Prostate gland (tissue), 2 donors: ENCODE data around the gene BRD3. TPM values are rescaled to one million over a fixed set of nuclear protein-coding genes. Genes with fewer than 3 reads are reported as not detected.
A peak's percentile ranks its signal among the peaks of the same experiment; 100 is the strongest.

Experiments
- DNase-seq: peaks from one replicate; pipeline ENCODE4 v3.0.0-alpha.2; 2019; ENCODE audit warnings: low spot score
- H3K27ac ChIP-seq, 2 donors: fragments of 200-600 bp; sonication (generic); 2 replicates each; pipeline ENCODE4 v1.5.1; 2017 to 2019
- H3K27me3 ChIP-seq: fragments of 200-600 bp; sonication (generic); replicated peaks from 2 replicates; pipeline ENCODE4 v1.5.1; 2019; ENCODE audit not compliant: insufficient read depth
- H3K36me3 ChIP-seq, 2 donors: fragments of 200-600 bp; sonication (generic); 1 replicate in 1 of 2; 2 replicates in 1 of 2; pipeline versions ENCODE4 v1.5.1 to v1.8.1; 2017 to 2019
- H3K4me1 ChIP-seq: fragments of 200-600 bp; sonication (generic); replicated peaks from 2 replicates; pipeline ENCODE4 v1.5.1; 2019
- H3K4me3 ChIP-seq, 2 donors: fragments of 200-600 bp; sonication (generic); 2 replicates each; pipeline ENCODE4 v1.5.1; 2017 to 2019
- H3K9me3 ChIP-seq: fragments of 200-600 bp; sonication (generic); 2 replicates; pipeline ENCODE4 v1.5.1; 2017
- POLR2A ChIP-seq: fragments of 450-650 bp; IDR thresholded peaks from one replicate; pipeline ENCODE4 v1.6.1; 2016; ENCODE audit warnings: antibody characterized with exemption, mild to moderate bottlenecking
- POLR2AphosphoS5 ChIP-seq: sonication (generic); formaldehyde crosslinking; IDR thresholded peaks from one replicate; pipeline ENCODE4 v1.6.1; 2017; ENCODE audit warnings: antibody characterized with exemption
- WGBS: methylation state at CpG from one replicate; pipeline ENCODE4 v1.1.5; 2018; 5-methylcytosine and 5-hydroxymethylcytosine counted together
- intact Hi-C: fragments of 100-400 bp; cut with DNase I; formaldehyde crosslinking; loops from one replicate; pipeline ENCODE4 v1.14.2; 2022
- total RNA-seq, 2 donors: library from RNA; depleted of rRNA; stranded (reverse); fragments of >200 nt; gene quantifications; one replicate each; pipeline ENCODE4 v1.1.0, GENCODE V29; 2016
- TF ChIP-seq, protein P1 (sequence below), 4 experiments: fragments of 200-600 bp in 2 of 4; fragments of 450-650 bp in 2 of 4; sonication (generic) in 2 of 4; IDR thresholded peaks; 1 replicate in 3 of 4; 2 replicates in 1 of 4; pipeline ENCODE4 v1.5.1; 2016 to 2019; ENCODE audit warnings: antibody characterized with exemption in 4 of 4, mild to moderate bottlenecking in 2 of 4, moderate library complexity in 2 of 4

The BRD3 gene
- total RNA-seq, 2 donors from 2014 or later, result 31.8 to 44.3 TPM

DNA sequence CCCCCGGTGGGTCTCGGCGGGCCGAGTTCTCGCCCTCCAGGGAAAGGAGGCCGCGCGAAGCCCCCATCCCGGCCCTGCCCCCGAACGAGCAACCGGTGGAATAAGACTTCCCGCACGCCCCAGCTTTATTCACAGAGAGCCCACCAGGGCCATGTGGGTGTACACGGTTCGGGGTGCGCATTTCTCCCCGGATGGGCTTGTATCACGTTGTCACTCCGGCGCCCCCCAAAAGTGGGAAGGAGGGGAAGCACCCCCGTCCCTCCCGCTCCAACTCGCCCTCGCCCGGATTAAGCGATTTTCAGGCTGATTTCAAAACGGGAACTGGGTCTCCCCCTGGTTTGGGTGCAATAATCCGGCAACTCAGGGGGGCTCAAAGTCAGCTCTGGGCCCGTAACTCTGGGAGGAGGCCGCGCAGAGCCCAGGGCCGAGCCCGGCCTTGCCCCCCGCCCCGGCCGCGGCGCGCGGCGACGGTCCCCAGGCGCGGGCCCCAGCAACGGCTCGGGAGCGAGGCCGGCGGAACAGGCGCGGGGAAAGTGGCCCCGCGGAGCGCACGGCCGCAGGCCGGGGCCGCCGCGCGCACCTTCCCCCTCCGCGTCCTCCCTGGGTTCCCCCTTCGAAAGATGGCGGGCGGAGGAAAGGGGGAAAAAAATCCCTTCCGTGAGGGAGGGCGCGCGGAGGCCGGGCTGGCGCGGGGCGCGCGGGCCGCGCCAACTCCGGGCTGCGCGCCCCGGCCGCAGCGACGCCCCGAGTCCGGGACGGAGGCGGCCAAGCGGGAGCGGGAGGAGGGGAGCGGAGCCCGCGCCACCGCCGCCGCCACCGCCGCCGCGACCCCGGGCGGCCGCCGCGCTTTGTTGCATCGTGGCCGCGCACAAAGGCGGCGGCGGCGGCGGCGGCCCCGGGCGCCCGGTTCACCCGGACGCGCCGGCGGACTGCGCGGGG, 644 bp downstream of the BRD3 start:
- no peaks in the 10 kb centered on the region for H3K27me3 ChIP-seq
- no peaks in the 10 kb centered on the region for H3K9me3 ChIP-seq
- peak overlapping the region; percentile 75 to 79 for H3K27ac ChIP-seq
- TF ChIP-seq POLR2AphosphoS5 (no peak), POLR2A (no peak)
- TF ChIP-seq, protein P1, sequence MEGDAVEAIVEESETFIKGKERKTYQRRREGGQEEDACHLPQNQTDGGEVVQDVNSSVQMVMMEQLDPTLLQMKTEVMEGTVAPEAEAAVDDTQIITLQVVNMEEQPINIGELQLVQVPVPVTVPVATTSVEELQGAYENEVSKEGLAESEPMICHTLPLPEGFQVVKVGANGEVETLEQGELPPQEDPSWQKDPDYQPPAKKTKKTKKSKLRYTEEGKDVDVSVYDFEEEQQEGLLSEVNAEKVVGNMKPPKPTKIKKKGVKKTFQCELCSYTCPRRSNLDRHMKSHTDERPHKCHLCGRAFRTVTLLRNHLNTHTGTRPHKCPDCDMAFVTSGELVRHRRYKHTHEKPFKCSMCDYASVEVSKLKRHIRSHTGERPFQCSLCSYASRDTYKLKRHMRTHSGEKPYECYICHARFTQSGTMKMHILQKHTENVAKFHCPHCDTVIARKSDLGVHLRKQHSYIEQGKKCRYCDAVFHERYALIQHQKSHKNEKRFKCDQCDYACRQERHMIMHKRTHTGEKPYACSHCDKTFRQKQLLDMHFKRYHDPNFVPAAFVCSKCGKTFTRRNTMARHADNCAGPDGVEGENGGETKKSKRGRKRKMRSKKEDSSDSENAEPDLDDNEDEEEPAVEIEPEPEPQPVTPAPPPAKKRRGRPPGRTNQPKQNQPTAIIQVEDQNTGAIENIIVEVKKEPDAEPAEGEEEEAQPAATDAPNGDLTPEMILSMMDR (IDR thresholded peaks at IDR 0.05), result no peak
- WGBS, result under 1% methylated on average over 121 of the region's 126 CpGs
- no peaks in the 10 kb centered on the region for H3K36me3 ChIP-seq
- H3K4me1 ChIP-seq, result peaks cover 15% of the 10 kb centered on the region
- DNase-seq, result no peak
- intact Hi-C loops, result loop anchor here (5.0 to 10.0 kb wide), 3 partner anchors 40 to 368 kb away; partner anchors contain the start of gene BRD3OS
- H3K4me3 ChIP-seq, result peak overlapping the region; percentile 66 to 93

DNA sequence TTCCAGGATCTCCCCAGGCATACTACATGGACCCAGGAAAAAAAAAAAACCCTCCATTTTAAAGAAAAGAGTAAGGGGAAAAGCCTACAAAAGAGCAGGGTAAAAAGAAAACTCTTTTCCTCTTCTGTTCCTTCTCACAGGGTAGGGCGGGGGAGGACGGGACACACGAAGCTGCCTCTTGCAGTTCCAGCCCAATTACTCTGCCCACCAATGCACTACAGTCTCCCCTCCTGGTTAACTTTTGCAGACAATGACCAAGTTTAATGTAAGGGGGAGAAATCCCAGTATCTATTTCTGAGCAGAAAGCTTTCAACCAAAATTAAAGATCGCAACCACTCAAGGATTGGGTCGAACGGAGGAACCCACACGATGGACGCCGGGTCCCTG, 1.3 kb downstream of the BRD3 start:
- Histone ChIP-seq H3K27me3 (no peaks in the 10 kb centered on the region), H3K36me3 (no peaks in the 10 kb centered on the region), H3K9me3 (no peaks in the 10 kb centered on the region), H3K4me1 (peaks cover 22% of the 10 kb centered on the region), H3K27ac (peak overlapping the region; percentile 75 to 79), H3K4me3 (peak overlapping the region; percentile 66 to 93)
- WGBS, result 2% methylated on average over 9 of the region's 9 CpGs
- intact Hi-C loops, result loop anchor here (5.0 to 10.0 kb wide), 3 partner anchors 39 to 368 kb away; partner anchors contain the start of gene BRD3OS
- no peak for TF ChIP-seq POLR2A
- TF ChIP-seq, protein P1 (IDR thresholded peaks at IDR 0.05), result no peak
- TF ChIP-seq POLR2AphosphoS5, result no peak
- DNase-seq, result no peak

DNA sequence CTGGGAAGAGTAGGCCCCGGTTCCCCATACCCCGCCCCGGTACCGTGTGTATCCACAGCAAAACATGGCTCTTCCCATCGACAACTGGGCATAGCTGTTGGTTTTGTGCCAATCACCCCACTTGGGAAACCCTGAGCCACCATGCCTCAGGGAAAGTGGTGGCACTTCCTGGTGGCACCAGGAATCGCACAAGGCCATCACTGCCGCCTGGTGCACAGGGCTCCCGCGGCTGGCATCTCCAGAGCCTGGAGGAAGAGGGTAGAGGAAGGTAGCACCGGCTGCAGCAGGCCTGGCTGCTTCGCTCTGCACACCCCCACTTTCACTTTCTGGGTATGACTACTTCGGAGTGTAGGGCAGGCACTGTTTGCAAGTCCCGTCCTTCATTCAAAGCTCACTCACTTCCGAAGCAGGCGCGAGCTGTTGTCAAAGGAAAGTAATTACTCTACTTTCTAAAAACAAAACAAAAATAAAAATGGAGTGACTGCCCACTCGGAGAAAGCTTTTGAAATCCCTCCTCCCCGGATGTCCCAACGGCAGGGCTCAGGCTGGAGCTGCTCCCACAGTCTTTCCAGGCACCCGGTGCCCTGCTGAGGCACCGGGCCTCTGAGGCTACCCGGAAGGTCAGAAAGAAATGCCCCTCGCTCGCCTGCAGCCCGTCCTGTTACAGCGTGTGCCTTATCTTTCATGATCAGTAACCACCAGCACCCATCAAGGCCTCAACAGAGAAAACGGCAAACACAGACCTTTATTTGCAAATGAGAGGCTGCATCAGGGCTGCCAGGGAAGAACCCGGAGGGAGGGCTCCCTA, 2.0 kb downstream of the BRD3 start:
- Histone ChIP-seq H3K27me3 (no peaks in the 10 kb centered on the region), H3K27ac (peak overlapping the region; percentile 75 to 79), H3K9me3 (no peaks in the 10 kb centered on the region), H3K4me3 (peak overlapping the region; percentile 66 to 93), H3K4me1 (peaks cover 29% of the 10 kb centered on the region), H3K36me3 (no peaks in the 10 kb centered on the region)
- 13% methylated on average over 28 of the region's 28 CpGs for WGBS
- no peak for TF ChIP-seq POLR2AphosphoS5
- TF ChIP-seq, protein P1 (IDR thresholded peaks at IDR 0.05), result peak in 1 of 4 experiments; percentile 6
- no peak for TF ChIP-seq POLR2A
- no peak for DNase-seq
- intact Hi-C loops, result loop anchor here (5.0 to 10.0 kb wide), 3 partner anchors 39 to 369 kb away; partner anchors contain the start of gene BRD3OS

DNA sequence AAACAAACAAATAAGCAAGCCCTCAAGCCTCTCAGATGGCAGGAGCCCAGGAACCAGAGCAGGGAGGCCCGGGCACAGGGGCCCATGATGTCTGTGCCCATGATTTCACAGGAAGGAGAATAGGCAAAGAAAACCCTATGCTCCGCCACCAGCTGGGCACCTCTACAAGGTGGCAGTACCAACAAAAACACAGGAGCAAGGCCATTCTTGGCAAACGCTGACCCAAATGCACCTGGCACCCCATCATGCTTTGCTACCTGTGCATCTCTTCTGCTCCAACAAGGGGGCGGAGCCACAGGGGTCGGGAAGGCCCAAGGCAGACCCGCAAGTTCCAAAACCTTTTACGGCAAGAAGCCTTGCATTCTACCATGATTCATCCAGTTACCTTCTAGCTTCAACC, 3.1 kb downstream of the BRD3 start:
- no peak overlapping the region for H3K27ac ChIP-seq
- intact Hi-C loops, result loop anchor here (5.0 to 10.0 kb wide), 3 partner anchors 37 to 370 kb away; partner anchors contain the start of gene BRD3OS
- WGBS, result 84% methylated on average over 7 of the region's 7 CpGs
- no peaks in the 10 kb centered on the region for H3K27me3 ChIP-seq
- H3K9me3 ChIP-seq, result no peaks in the 10 kb centered on the region
- DNase-seq, result no peak
- no peaks in the 10 kb centered on the region for H3K36me3 ChIP-seq
- H3K4me1 ChIP-seq, result peaks cover 30% of the 10 kb centered on the region
- no peak for TF ChIP-seq POLR2AphosphoS5
- no peak for TF ChIP-seq POLR2A
- TF ChIP-seq, protein P1 (IDR thresholded peaks at IDR 0.05), result no peak
- H3K4me3 ChIP-seq, result no peak overlapping the region
